Measurements from ENCODE around the gene ZAP70.

ZAP70 gene

GRCh38 chr2:97732436-97733340, 19.3 kb downstream of the ZAP70 start:
- no peak overlapping the region for H3K27ac ChIP-seq
- TF ChIP-seq CTCF (IDR thresholded peaks at IDR 0.05) (no peak), ZFX (IDR thresholded peaks at IDR 0.05; ENCODE audit: borderline replicate concordance) (no peak)

GRCh38 chr2:97733341-97734035, 20.1 kb downstream of the ZAP70 start:
- TF ChIP-seq ZFX (IDR thresholded peaks at IDR 0.05; ENCODE audit: borderline replicate concordance) (no peak), CTCF (IDR thresholded peaks at IDR 0.05) (no peak)

GRCh38 chr2:97734061-97735051, 21.0 kb downstream of the ZAP70 start:
- TF ChIP-seq CTCF (IDR thresholded peaks at IDR 0.05): no peak
- TF ChIP-seq ZFX (IDR thresholded peaks at IDR 0.05; ENCODE audit: borderline replicate concordance): no peak
- H3K27ac ChIP-seq: no peak overlapping the region

More at GRCh38 chr2:97733341-97734035, 20.1 kb downstream of the ZAP70 start:
- H3K27ac ChIP-seq: no peak overlapping the region

- no peak overlapping the region for H3K27ac ChIP-seq
- no peak for TF ChIP-seq CTCF (IDR thresholded peaks at IDR 0.05)
- TF ChIP-seq ZFX (IDR thresholded peaks at IDR 0.05; ENCODE audit: borderline replicate concordance): no peak
These were observed 21.8 kb downstream of the ZAP70 start for GRCh38 chr2:97735161-97735561.

- TF ChIP-seq ZFX (IDR thresholded peaks at IDR 0.05; ENCODE audit: borderline replicate concordance): no peak
- no peak for TF ChIP-seq CTCF (IDR thresholded peaks at IDR 0.05)
- H3K27ac ChIP-seq: no peak overlapping the region
These were observed 22.8 kb downstream of the ZAP70 start for GRCh38 chr2:97736185-97736584.

GRCh38 chr2:97736608-97737330, 23.4 kb downstream of the ZAP70 start:
- TF ChIP-seq ZFX (IDR thresholded peaks at IDR 0.05; ENCODE audit: borderline replicate concordance): no peak
- no peak for TF ChIP-seq CTCF (IDR thresholded peaks at IDR 0.05)
- H3K27ac ChIP-seq: no peak overlapping the region

Data from 22Rv1 (cell line).